Measurements from ENCODE around the gene STKLD1. TPM values are rescaled to one million over a fixed set of nuclear protein-coding genes. Genes with fewer than 3 reads are reported as not detected.
A peak's percentile ranks its signal among the peaks of the same experiment; 100 is the strongest.

Gene STKLD1
- total and polyA plus RNA-seq, 9 of the 15 experiments (the other 6 are each of a cell fraction or from before 2014, with no cell fraction given): 0.10 to 0.65 (median 0.33) TPM; not detected in 2

DNA sequence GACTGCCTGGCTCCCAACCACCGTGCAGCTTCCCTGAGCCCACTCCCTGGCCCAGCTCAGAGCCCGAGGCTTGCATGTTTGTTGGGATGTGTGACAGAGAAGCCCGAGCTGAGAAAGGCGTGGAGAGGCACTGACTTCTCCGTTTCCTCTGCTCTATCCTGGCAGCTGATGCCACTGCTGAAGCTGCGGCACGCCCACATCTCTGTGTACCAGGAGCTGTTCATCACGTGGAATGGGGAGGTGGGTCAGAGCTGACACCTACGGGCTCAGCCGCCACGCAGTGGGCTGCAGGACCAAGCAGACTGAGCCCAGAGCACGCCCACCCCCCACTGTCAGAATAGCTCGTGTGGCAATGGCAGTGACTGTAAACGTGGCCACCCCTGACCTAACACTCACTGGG is 9.3 kb downstream of the STKLD1 start:
- ChIA-PET CTCF (ENCODE audit: low intra/inter-chr PET ratio) (no interaction called here), POLR2A (interaction anchor here (0.6 to 2.9 kb wide), 8 partner anchors 8 to 38 kb away, joined by 3 to 13 read pairs (median 4); partner anchors contain the start of genes MED22 and STKLD1)
- DNase-seq (ENCODE audit: extremely low read depth in 1 of 4, low spot score in 3 of 4) (no peak), FAIRE-seq (no peak), ATAC-seq (no peak)
- TF ChIP-seq JUND (IDR thresholded peaks at IDR 0.05; ENCODE audit: borderline replicate concordance, low read depth, low read length) (no peak), JUND (tag; IDR thresholded peaks at IDR 0.05; ENCODE audit: borderline replicate concordance, low read depth, low read length) (no peak), SMARCE1 (IDR thresholded peaks at IDR 0.05) (no peak), HDAC8 (tag; IDR thresholded peaks at IDR 0.05) (no peak), PCBP2 (IDR thresholded peaks at IDR 0.05; ENCODE audit: low read depth, low read length, poor library complexity, severe bottlenecking) (no peak), BRD4 (IDR thresholded peaks at IDR 0.05) (no peak), PML (IDR thresholded peaks at IDR 0.05; ENCODE audit: low read length) (no peak), ZNF121 (CRISPR knock-in tag; conservative IDR thresholded peaks at IDR 0.05) (no peak), SIX5 (IDR thresholded peaks at IDR 0.05; ENCODE audit: borderline replicate concordance in 1 of 2, insufficient read depth in 1 of 2, low read depth in 1 of 2, low read length in 2 of 2) (no peak), ZKSCAN1 (IDR thresholded peaks at IDR 0.05; ENCODE audit: low read depth, low read length) (no peak), ZSCAN29 (IDR thresholded peaks at IDR 0.05) (no peak), CBFB (CRISPR knock-in tag; IDR thresholded peaks at IDR 0.05) (no peak), HDAC2 (IDR thresholded peaks at IDR 0.05) (no peak), NONO (IDR thresholded peaks at IDR 0.05; ENCODE audit: low read depth in 2 of 2, low read length in 1 of 2) (no peak), ZNF23 (CRISPR knock-in tag; IDR thresholded peaks at IDR 0.05) (no peak)
- TF ChIP-seq, protein P1, sequence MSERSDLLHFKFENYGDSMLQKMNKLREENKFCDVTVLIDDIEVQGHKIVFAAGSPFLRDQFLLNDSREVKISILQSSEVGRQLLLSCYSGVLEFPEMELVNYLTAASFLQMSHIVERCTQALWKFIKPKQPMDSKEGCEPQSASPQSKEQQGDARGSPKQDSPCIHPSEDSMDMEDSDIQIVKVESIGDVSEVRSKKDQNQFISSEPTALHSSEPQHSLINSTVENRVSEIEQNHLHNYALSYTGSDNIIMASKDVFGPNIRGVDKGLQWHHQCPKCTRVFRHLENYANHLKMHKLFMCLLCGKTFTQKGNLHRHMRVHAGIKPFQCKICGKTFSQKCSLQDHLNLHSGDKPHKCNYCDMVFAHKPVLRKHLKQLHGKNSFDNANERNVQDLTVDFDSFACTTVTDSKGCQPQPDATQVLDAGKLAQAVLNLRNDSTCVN (CRISPR knock-in tag; IDR thresholded peaks at IDR 0.05): no peak
- TF ChIP-seq, protein P2, sequence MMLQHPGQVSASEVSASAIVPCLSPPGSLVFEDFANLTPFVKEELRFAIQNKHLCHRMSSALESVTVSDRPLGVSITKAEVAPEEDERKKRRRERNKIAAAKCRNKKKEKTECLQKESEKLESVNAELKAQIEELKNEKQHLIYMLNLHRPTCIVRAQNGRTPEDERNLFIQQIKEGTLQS (IDR thresholded peaks at IDR 0.05): no peak
- TF ChIP-seq, protein P2 (CRISPR knock-in tag; conservative IDR thresholded peaks at IDR 0.05): no peak
- H3K27ac ChIP-seq (ENCODE audit: extremely low read depth, low read depth, low read length): no peak overlapping the region
- no peaks in the 10 kb centered on the region for H3K79me2 ChIP-seq (ENCODE audit: control insufficient read depth, insufficient read depth, low read length)
- in situ Hi-C loops (cut with MboI) (no loop called here), intact Hi-C loops (cut with micrococcal nuclease) (no loop called here)
- no peak overlapping the region for H2AFZ ChIP-seq (ENCODE audit: low read depth, low read length)
- H3K9me3 ChIP-seq (replicated peaks; ENCODE audit: control insufficient read depth, insufficient read depth, low read depth, low read length): peaks cover 5% of the 10 kb centered on the region
- WGBS (ENCODE audit: insufficient coverage, low coverage, missing lambda C conversion rate): 19% methylated on average over 14 of the region's 14 CpGs
- no peak overlapping the region for H3K4me2 ChIP-seq (ENCODE audit: insufficient read depth, low read length)
- H4K20me1 ChIP-seq (replicated peaks; ENCODE audit: control insufficient read depth, insufficient read depth, low read length): no peaks in the 10 kb centered on the region; the same call in 1 of the 2 replicates
- no peak overlapping the region for H3K4me3 ChIP-seq
- H3K36me3 ChIP-seq (ENCODE audit: control insufficient read depth, insufficient read depth, low read length): no peaks in the 10 kb centered on the region
- H3K9me1 ChIP-seq (ENCODE audit: control insufficient read depth, insufficient read depth, low read length): no peaks in the 10 kb centered on the region
- no TSS peak for BruUV-seq (replicated peaks)
- H3K9ac ChIP-seq (ENCODE audit: insufficient read depth in 1 of 2, low read depth in 2 of 2, low read length in 2 of 2): peak overlapping the region in 1 of 2 experiments; percentile 14; a peak in 1 of 4 replicates
- peaks cover 25 to 51% of the 10 kb centered on the region in 2 experiments; a peak in 4 of 5 replicates for H3K27me3 ChIP-seq (ENCODE audit: control insufficient read depth in 2 of 2, insufficient read depth in 2 of 2, low read length in 2 of 2)
- peaks cover 0 to 13% of the 10 kb centered on the region in 2 experiments; a peak in 2 of 5 replicates for H3K4me1 ChIP-seq (replicated peaks in 1 of 2; ENCODE audit: control insufficient read depth in 2 of 2, insufficient read depth in 2 of 2, low read length in 2 of 2)

Data from K562 (cell line).